Measurements from ENCODE around the gene GLB1L.

- TF ChIP-seq CTCF (conservative IDR thresholded peaks at IDR 0.05) = no peak
- no peak for TF ChIP-seq ZFX (IDR thresholded peaks at IDR 0.05)
Measured at GRCh38 chr2:219291394-219291793, 46.1 kb upstream of the GLB1L start.
